ENCODE data around the gene F2RL1.
A peak's percentile ranks its signal among the peaks of the same experiment; 100 is the strongest.
"Not testable (repeated sequence)": the region's sequence is repeated elsewhere in the genome, so short reads cannot be mapped to it uniquely, and the experiment has no call there.

Gene F2RL1, protein sequence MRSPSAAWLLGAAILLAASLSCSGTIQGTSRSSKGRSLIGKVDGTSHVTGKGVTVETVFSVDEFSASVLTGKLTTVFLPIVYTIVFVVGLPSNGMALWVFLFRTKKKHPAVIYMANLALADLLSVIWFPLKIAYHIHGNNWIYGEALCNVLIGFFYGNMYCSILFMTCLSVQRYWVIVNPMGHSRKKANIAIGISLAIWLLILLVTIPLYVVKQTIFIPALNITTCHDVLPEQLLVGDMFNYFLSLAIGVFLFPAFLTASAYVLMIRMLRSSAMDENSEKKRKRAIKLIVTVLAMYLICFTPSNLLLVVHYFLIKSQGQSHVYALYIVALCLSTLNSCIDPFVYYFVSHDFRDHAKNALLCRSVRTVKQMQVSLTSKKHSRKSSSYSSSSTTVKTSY

DNA sequence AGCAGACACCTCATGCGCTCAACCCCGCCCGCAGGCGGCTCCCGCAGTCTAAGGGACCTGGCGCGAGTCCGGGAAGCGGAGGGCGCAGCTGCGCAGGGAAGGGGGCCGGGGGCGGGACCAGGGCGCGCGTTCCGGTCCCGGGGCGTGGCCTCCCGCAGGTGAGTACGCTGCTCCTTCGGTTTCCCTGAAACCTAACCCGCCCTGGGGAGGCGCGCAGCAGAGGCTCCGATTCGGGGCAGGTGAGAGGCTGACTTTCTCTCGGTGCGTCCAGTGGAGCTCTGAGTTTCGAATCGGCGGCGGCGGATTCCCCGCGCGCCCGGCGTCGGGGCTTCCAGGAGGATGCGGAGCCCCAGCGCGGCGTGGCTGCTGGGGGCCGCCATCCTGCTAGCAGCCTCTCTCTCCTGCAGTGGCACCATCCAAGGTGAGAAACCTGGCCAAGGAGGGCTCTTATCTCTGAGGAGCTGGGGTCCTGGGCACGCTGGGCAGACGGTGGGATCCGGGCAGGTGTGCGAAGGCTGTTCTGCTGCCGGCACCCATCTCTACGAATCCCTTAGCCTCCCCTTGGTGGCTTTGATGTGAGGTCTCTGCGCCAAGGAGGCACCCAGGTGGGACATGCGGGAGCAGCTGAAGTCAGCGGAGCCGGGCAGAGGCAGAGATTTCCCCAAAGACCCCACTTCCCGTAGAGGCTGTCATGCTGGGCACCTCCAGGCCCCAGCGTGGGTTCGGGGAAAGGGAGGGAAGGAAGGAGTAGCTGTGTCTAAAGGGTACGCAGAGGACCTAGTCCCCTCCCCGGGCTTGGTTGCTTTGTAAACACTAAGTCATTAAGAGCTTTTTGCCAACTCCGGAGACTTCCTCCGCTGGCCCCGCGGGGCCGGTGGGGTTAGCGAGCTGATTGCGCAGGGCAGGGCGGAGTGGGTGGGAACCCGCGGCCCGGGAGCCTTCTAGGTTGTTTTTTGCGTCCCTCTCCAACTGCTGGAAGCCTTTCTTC is at the start of gene F2RL1:
Gene F2RL1 (plus strand): TSS at position 187 of the 988 bp plus-strand sequence. CDS start 153 bp downstream, at position 340.
- peak; percentile 27 for DNase-seq

DNA sequence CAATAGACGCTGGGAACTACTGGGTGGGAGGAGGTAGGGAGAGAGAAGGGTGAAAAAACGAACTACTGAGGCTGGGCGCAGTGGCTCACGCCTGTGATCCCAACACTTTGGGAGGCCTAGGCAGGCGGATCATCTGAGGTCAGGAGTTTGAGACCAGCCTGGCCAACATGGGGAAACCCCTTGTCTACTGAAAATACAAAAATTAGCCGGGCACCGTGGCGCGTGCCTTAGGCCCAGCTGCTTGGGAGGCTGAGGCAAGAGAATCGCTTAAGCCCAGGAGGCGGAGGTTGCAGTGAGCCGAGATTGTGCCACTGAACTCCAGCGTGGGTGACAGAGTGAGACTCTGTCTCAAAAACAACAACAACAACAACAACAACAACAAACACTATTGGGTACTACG is 47.8 kb upstream of the F2RL1 start:
- not testable (repeated sequence) for DNase-seq

DNA sequence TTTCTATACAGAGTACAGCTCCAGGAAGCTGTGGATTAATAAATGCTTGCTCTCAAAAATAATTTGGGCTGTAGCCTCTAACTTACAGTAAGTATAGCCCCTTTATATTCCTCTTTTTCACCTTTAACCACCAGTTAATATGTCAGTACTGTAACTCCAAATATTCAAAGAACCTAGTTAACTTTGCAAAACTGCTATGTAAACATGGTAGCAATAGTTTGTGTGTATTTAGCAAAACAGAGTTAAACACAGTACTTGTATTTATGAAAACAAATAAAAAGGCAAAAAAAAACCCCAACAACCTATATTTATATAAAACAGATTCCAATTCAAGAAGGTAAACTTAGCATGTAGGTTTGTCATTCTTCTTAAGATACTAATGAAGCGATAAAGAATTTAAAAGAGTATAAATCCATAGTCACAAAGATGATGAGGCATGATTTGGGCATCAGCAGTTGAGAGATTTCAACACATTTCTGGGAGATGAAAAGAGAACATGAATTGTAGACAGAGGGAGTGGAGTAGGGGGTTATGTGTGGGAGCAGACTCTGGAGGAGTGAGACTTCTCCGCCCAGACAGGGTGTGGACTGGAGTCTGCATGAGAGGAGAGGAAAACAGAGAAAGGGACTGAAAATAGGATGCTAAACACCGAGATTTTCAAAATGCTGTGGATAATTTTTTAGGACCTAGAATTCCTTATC is 47.0 kb upstream of the F2RL1 start:
- no peak for DNase-seq

DNA sequence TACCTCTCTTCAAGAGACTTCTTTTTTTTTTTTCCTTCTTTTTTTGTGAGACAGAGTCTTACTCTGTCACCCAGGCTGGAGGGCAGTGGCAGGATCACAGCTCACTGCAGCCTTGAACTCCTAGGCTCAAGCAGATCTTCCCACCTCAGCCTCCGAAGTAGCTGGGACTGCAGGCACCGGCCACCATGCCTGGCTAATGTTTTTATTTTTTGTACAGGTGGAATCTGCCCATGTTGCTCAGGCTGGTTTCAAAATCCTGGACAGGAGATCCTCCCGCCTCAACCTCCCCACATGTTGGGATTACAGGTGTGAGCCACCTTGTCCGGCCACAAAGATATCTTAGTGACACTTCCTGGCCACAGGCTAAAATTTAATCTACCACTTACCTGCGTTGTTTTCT is 42.9 kb upstream of the F2RL1 start:
- no peak for DNase-seq

DNA sequence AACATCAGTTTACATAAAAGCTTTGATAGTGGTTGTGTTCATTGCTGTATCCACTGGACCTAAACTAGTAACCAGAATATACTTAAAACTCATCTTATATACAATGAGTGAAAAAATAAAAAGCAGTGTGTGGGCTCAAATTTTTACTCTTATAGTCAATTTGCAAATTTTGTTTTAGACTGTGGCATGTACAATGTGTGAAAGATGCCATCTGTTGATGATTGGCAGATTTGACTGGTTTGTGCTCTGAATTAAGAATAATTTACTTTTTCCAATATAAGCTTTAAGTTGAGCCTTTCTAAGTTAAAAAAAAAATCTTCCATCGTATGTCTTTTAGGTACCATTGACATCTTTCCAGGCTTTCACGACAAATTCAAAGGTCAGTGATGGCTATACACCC is 42.4 kb upstream of the F2RL1 start:
- DNase-seq = no peak

DNA sequence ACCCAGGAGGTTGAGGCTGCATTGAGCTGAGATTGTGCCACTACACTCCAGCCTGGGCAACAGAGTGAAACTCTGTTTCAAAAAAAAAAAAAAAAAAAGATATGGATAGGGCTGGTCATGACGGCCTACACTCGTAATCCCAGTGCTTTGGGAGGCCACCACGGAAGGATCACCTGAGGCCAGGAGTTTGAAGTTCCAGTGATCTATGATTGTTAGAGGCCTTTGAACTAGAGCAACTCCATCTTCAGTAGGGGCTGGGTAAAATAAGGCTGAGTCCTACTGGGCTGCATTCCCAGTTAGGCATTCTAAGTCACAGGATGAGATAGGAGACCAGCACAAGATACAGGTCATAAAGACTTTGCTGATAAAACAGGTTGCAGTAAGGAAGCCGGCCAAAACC is 38.2 kb upstream of the F2RL1 start:
- not testable (repeated sequence) for DNase-seq

DNA sequence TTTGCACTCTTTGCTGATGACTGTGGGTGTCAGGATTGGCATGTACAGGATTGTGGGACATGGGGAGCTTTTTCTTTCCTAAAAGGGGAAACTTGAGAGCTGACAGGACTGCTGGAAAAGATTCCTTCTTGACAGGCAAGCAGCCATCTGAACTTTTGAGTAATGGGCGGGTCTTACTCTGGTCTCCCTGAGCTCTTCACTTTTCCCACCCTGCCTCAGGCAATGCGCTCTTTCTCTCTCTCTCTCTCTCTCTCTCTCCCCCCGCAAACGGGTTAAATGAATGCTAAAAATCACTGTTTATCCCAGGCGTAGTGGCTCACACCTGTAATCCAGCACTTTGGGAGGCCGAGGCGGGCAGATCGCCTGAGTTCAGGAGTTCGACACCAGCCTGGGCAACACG is 37.1 kb upstream of the F2RL1 start:
- DNase-seq = no peak

DNA sequence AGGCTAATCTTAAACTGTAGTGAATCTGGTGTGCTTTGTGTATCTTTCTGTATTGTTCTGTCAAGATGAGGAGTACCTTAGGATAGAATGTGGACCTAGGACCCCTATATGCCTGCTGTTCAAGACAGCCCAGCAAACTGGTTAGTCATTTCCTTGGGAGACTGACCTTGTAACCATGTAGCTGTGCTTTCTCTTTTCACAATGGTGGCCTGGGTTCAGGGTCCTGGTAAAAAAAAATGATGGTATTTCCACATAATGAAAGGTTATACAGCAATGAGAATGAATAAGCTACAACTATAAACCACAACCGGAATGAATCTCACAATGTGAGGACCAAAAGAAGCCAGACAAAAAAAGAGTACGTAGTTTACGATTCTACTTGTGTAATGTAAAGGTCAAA is 36.4 kb upstream of the F2RL1 start:
- no peak for DNase-seq

DNA sequence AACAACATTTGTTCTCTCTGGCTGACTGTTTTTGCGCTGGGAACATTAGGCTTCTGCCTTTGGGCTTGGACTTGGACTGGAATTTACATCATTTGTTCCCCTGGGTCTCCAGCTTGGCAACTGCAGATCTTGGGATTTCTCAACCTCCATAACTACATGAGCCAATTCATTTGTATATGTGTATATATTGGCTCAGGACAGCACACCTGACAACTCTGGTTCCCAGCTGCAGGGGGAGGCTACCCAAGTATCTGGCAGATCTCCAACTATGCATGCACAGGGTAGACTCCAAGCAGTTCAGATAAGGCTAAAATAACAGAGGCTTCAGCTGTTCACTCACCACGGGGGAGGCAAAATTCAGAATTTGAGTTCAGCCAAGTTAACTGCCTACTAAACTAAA is 31.6 kb upstream of the F2RL1 start:
- DNase-seq = no peak

DNA sequence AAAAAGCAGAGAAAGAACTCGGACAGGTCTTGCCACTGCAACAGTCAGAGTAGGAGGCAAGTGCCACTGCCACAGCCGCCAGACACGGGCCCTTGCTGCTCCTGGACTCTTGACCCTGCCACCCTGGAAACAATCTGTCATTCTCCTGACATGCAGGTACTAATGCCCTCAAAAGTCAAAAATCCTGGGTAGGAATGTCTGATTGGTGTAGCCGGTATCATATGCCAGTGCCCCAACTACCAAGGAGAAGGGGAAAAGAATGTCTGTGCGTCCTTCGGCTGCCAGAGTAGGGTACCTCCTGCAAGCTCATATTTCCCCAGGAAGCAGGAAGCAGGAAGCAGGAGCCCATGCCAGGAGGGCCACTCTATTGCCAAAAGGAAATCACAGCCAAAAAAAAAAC is 30.5 kb upstream of the F2RL1 start:
- DNase-seq = no peak

DNA sequence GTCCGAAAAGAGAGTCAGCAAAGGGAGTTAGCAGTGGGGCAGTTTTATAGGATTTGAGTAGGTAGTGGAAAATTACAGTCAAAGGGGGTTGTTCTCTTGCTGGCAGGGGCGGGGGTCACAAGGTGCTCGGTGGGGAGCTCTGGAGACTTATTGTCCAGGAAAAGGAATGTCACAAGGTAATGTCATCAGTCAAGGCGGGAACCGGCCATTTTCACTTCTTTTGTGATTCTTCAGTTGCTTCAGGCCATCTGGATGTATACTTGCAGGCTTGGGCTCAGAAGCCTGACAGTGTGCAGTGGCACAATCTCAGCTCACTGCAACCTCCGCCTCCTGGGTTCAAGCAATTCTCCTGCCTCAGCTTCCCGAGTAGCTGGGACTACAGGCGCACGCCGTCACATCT is 29.6 kb upstream of the F2RL1 start:
- not testable (repeated sequence) for DNase-seq

DNA sequence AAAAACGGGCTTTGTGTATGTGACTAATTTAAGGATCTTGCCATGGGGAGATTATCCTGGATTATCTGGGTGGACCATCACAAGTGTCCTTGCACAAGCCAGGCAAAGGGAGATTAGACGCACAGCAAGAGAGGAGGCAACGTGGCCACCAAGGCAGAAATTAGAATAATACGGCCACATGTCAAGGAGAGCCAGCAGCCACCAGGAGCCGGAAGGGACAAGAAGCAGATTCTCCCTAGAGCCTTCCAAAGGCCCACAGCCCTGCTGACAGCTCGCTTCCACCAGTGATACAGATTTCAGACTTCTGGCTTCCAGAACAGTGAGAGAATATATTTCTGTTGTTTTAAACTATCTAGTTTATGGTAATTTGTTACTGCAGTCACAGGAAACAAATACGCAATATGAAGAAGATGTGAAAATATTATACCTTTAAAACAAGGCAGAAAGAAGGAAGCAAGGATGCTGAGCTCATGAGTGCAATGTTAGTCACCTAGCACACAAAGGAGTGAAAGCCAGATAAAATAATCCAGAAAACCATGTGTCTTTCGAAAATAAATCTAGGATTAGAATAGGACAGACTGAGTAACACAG is 28.7 kb upstream of the F2RL1 start:
- no peak for DNase-seq

DNA sequence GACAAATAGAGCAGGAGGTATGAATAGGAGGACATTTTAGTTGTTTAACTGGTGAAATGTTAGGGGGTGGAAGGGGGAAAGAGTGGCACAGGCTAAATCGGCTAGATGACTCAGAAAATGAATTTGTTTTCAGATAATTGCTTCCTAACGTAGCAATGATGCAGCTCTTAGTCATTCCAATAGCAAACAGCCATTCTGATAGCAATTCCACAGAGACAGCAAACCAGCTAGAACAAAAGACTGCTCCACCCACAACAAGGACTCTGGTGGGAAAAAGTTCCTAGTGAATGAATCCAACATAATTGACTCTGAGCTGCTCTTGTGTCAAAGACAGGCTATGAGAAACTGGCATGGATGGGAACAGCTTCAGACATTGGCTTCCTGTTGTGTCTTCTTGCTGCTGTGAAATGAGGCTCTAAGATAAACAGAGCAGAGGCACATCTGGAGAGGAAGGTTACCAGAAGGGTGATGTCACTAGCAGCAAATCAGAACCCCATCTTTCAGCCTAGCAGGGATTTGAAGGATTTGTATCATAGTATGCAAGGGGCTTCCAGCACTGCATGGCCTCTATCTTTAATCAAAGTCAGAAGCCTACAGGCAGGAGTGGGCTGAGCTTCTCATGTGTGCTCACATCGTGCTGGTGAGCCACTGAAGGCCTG is 28.1 kb upstream of the F2RL1 start:
- peak; percentile 81 for DNase-seq

DNA sequence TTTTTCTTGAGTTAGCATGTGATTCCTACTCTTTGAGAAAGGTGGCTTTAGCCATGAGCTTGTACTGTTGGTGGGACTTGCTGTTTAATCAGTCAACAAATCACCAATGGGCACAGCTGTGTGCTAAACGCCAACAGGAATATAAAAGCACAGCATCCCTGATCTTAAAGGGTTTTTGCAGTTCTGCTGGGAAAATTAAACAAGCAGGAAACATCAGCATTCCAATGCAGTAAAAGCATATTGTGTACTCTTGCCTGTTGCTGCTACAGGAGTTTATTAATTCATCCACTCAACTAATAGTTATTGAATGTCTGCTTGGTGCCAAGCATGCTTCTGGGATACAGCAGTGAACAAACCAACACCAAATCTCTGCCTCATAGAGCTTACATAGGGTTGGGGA is 27.4 kb upstream of the F2RL1 start:
- DNase-seq = no peak

DNA sequence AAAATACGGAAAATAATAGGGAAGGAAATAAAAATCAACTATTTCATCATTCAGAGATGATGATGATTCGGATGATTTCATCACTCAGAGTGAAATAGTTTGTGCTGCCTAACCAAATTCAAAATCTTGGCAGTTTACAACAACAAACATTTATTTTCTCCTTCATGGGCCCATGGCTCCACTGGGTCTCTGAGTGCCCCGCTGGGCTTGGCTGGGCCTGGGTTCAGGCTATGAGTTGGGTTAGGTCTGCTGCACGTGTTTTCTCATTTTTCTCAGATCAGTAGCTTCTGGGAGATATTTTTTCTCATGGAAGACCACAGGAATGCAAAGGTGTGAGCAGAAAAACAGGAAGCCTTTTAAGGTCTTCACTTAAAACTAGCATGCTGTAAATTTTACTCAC is 24.0 kb upstream of the F2RL1 start:
- no peak for DNase-seq

DNA sequence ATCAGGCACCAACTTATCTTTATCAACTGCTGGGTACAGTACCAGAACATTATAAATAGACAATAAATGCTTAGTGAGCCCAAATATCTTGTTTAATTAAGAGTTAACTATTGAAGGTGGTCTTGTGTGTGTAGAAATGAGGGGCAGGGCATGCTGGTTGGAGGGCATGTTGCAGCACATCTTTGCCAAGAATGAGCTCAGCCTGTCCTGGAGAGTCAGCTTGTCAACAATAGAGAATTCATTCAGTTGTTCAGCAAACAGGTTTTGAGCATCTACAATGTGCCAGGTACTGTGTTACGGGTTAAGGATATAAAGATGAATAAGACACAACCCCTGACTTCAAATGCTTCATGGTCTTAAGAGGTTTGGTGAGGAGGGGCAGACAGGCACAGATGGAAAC is 19.2 kb upstream of the F2RL1 start:
- DNase-seq = no peak

DNA sequence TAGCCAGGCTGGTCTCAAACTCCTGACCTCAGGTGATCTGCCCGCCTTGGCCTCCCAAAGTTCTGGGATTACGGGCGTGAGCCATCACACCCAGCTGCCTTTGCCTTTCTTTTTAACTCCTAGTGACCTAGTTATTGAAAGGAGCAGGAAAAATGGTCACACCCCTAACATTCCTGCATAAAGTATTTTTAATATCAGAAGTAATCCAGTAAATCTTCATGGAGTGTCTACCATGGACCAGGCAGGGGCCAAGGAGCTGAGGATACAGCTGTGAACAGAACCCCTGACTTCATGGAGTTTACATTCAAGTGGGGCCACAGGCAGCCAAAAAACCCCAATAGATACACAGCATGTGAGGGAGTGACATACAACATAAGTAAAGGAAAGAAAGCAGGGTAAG is 18.3 kb upstream of the F2RL1 start:
- no peak for DNase-seq

DNA sequence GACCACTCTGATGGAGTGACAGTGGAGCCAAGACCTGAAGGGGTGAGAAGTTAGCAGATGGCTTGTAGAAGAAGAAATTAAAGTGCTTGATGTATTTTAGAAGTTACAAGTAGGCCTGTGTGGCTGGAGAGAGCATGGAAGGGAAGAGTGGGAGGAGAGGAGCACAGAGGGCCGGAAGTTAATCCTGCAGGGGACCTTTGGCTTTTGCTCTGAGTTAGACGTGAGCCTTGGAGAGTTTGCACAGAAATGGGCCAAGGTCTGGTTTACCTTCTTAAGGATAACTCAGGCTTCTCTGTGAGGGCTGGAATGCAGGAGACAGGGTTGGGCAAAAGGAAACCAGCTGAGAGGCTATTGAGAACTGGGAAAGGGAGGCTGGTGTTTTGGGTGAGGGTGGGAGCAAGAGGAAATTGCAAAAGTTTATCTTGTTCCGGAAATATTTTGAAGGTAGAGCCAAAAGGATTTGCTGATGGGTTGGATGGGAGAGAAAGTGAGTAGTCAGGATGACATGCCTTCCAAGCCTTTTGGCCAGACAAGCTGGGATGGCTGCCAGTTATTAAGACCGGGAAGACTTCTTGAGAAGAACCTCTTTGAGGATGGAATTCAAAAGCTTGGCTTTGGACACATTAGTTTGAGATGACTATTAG is 17.5 kb upstream of the F2RL1 start:
- DNase-seq = no peak

DNA sequence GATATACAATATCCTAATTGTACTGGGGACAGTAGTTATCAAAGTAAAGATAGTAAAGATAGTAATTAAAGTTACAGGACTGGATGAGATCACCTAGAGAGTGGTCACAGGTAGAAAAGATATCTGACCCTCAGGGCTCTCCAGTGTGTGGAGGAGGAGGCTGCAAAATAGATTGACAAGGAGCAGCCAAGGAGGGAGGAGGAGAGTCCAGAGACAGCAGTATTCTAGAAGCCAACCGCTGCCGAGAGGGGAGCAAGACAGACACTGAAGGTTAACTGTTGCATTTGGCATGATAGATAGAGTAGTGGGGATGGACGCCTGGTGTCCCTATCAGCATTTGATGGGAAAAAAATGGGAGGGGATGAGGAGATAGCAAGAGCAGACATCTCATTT is 17.0 kb upstream of the F2RL1 start:
- DNase-seq = no peak

DNA sequence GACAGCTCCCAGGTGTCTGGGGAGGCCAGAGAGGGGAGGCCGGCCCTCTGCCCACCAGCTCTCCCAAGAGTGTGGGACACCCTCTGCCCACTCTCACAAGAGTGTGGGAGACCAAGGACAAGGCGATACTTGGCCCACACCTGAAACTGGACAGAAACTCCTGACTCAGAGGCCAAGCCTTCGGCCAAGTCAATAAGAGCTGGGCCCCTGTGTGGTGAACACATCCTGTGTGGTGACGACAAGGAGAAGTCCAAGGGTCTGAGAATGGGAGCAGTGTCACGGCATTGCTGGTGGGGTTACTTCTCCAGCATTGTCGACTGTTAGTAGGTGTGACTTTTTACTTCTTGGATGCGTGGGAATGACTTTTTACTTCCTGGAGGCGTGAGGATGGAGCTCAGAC is 14.6 kb upstream of the F2RL1 start:
- DNase-seq = no peak

DNA sequence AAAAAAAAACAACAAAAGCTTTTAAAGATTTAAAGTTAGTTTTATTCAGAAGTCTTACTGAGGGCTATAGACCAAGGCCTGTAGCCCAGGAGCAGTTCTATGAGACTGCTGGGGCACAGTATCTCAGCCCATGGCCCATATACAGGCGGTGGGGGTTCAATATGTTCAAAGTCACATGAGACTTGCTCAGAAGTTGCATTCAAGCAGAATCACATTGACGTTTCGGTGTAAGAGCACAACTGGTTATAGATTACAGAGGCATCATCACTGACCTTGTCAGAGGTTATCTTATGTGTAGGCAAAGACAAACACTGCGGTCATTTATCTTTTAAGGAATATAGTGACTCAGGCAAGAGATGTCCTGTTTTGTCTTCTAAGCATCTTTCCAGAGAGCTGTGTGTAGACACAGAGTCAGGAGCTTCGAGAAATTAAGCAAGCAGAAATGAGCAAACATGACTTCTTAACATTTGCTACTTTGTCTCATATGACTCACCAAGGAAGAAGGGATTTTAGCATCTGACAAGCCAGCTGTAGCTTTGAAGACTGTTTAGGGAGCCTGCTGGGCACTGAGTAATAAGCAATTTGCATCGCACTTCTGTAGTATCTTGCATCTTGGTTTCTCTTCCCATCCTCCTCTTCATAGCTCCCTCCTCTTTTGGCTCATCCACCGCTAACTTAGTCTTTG is 12.9 kb upstream of the F2RL1 start:
- peak; percentile 59 for DNase-seq

All from activated CD4-positive, alpha-beta T cell treated with anti-CD3 and anti-CD28 coated beads, Interleukin-10, Interleukin-2, amounts not matched to agents 100 ng/mL and 50 ng/mL, durations not matched to agents 16 hours and 8 hours (primary cell).